PC-9 (cell line): ENCODE results near the gene AP1B1.

Experiments
- EZH2 ChIP-seq: fragments of 200-600 bp; sonication (generic); IDR thresholded peaks from 2 replicates; pipeline ENCODE4 v1.8.0; 2017; ENCODE audit warnings: antibody characterized with exemption, low read depth
- TF ChIP-seq, protein P1 (sequence below): fragments of 200-600 bp; sonication (generic); conservative IDR thresholded peaks from 2 replicates; pipeline ENCODE4 v1.6.1; 2017; ENCODE audit warnings: mixed run types, antibody characterized with exemption, mild to moderate bottlenecking, moderate library complexity

DNA sequence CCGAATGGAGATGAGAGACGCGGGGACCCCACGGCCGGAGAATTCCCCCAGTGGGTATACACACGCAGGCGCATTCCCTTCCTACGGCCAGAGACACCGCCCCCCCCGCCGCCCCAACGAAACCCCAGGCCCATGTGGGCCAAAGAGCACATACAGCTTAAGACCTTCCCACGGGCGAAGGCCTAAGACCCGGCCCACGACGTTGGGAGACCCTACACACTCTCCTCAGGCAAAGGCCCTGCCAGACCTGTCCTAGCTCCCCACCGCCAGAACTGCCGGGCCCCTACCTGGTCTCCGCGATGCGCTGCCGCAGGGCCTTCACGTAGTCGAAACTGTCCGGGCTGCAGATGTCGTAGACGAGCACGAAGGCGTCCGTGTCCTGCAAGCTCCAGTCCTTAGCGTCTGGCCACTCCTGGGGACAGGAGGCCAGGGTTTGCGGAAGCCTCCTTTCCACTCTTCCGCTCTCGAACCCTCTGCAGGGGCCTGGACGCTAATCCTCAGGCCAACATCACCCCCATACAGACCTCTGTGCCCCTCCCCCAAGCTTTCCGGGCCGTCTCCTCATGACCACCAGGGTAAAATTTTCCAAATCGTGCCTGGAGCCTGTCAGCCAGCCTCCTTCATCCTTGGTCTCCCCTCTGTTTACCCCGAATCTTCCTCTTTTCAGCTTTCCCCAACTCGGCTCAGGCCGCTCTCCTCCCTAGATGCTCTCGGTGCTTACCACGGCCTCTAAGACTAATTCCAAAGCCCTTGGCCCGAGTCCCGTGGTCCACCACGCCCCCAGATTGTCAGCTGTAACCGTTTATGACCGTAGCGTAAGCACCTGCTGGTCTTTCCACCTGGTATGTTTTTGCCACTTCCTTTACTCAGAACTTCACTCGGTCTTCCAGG, 74.5 kb downstream of the AP1B1 start:
- TF ChIP-seq, protein P1, sequence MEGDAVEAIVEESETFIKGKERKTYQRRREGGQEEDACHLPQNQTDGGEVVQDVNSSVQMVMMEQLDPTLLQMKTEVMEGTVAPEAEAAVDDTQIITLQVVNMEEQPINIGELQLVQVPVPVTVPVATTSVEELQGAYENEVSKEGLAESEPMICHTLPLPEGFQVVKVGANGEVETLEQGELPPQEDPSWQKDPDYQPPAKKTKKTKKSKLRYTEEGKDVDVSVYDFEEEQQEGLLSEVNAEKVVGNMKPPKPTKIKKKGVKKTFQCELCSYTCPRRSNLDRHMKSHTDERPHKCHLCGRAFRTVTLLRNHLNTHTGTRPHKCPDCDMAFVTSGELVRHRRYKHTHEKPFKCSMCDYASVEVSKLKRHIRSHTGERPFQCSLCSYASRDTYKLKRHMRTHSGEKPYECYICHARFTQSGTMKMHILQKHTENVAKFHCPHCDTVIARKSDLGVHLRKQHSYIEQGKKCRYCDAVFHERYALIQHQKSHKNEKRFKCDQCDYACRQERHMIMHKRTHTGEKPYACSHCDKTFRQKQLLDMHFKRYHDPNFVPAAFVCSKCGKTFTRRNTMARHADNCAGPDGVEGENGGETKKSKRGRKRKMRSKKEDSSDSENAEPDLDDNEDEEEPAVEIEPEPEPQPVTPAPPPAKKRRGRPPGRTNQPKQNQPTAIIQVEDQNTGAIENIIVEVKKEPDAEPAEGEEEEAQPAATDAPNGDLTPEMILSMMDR = no peak
- TF ChIP-seq EZH2 = no peak
